Measurements from ENCODE around the gene GLI3. TPM values are rescaled to one million over a fixed set of nuclear protein-coding genes. Genes with fewer than 3 reads are reported as not detected.

The GLI3 gene
- total RNA-seq, 1 donor from 2014 or later = 24.1 TPM

- DNase-seq = no peak
These were observed 155.3 kb downstream of the GLI3 start for GRCh38 chr7:42081671-42082070.

GRCh38 chr7:42080841-42081586 lies 156.0 kb downstream of the GLI3 start:
- DNase-seq = no peak

GRCh38 chr7:42077271-42078135 lies 159.5 kb downstream of the GLI3 start:
- no peak for DNase-seq

- no peak for DNase-seq
These were observed 160.1 kb downstream of the GLI3 start for GRCh38 chr7:42076870-42077269.

- no peak for DNase-seq
These were observed 161.6 kb downstream of the GLI3 start for GRCh38 chr7:42075418-42075817.

GRCh38 chr7:42074076-42074475 lies 162.9 kb downstream of the GLI3 start:
- DNase-seq = no peak

- peak; percentile 62 for DNase-seq
These were observed 165.4 kb downstream of the GLI3 start for GRCh38 chr7:42071372-42072261.

- DNase-seq = no peak
These were observed 166.9 kb downstream of the GLI3 start for GRCh38 chr7:42070068-42070467.

- no peak for DNase-seq
These were observed 167.4 kb downstream of the GLI3 start for GRCh38 chr7:42069590-42069989.

GRCh38 chr7:42068554-42069280 lies 168.3 kb downstream of the GLI3 start:
- peak; percentile 69 for DNase-seq

- DNase-seq = no peak
These were observed 171.1 kb downstream of the GLI3 start for GRCh38 chr7:42065942-42066341.

- no peak for DNase-seq
These were observed 172.0 kb downstream of the GLI3 start for GRCh38 chr7:42065015-42065414.

GRCh38 chr7:42064534-42064933 lies 172.5 kb downstream of the GLI3 start:
- no peak for DNase-seq

- no peak for DNase-seq
These were observed 177.7 kb downstream of the GLI3 start for GRCh38 chr7:42059275-42059674.

GRCh38 chr7:42057331-42057730 lies 179.7 kb downstream of the GLI3 start:
- DNase-seq = no peak

- no peak for DNase-seq
These were observed 181.8 kb downstream of the GLI3 start for GRCh38 chr7:42055171-42055570.

- no peak for DNase-seq
These were observed 183.2 kb downstream of the GLI3 start for GRCh38 chr7:42053834-42054233.

GRCh38 chr7:42049761-42050160 lies 187.2 kb downstream of the GLI3 start:
- no peak for DNase-seq

- no peak for DNase-seq
These were observed 190.5 kb downstream of the GLI3 start for GRCh38 chr7:42046483-42046882.

GRCh38 chr7:42045961-42046360 lies 191.0 kb downstream of the GLI3 start:
- DNase-seq = no peak

- no peak for DNase-seq
These were observed 197.1 kb downstream of the GLI3 start for GRCh38 chr7:42039921-42040320.

GRCh38 chr7:42035210-42035609 lies 201.8 kb downstream of the GLI3 start:
- no peak for DNase-seq
